Measurements from ENCODE around the gene PUS7. TPM values are rescaled to one million over a fixed set of nuclear protein-coding genes. Genes with fewer than 3 reads are reported as not detected.

PUS7 gene
- total and polyA plus RNA-seq, 2 of the 4 experiments (the other 2 are of a cell fraction) = 11.7 to 17.0 TPM

DNA sequence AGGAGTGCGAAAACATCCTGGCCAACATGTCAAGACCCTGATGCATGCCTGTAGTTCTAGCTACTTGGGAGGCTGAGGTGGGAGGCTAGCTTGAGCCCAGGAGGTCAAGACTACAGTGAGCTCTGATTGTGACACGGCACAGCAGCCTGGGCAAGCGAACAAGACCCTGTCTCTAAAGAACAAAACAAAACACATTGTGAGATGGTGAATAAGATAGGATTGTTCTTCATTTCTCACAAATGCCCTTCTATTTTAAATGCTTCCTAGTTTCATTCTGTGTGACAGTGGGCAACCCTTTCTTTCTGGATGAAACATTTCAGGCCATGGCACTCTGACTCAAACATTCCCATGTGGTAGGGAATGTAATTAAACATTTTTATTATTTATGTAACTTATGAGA, 45.8 kb upstream of the PUS7 start:
- ChIA-PET POLR2A (ENCODE audit: unreplicated experiment) (no interaction called here), CTCF (no interaction called here)
- Histone ChIP-seq H3K27me3 (ENCODE audit: control insufficient read depth, insufficient read depth, low read length) (no peaks in the 10 kb centered on the region), H4K91ac (ENCODE audit: insufficient read depth, low read depth, low read length) (no peak overlapping the region), H3K4me2 (ENCODE audit: low read depth, low read length) (no peak overlapping the region), H3K18ac (ENCODE audit: low read depth, low read length) (no peak overlapping the region), H4K8ac (ENCODE audit: low read depth in 2 of 2, low read length in 2 of 2) (no peak overlapping the region), H2BK20ac (ENCODE audit: low read depth, low read length) (no peak overlapping the region), H3K9me3 (ENCODE audit: control insufficient read depth, insufficient read depth, low read length) (no peaks in the 10 kb centered on the region), H3K27ac (ENCODE audit: insufficient read depth, low read length) (no peak overlapping the region), H3K56ac (ENCODE audit: extremely low read depth, insufficient read depth, low read length) (no peak overlapping the region), H3K14ac (replicated peaks; ENCODE audit: low read depth, low read length) (no peak overlapping the region), H3K79me1 (ENCODE audit: low read depth in 1 of 2, low read length in 2 of 2) (0 out of 4 replicates have a peak, but pooled peaks cover 0 to 6% of the 10 kb centered on the region in 2 experiments), H3K23ac (ENCODE audit: low read depth, low read length) (no peak overlapping the region), H2BK5ac (ENCODE audit: low read depth, low read length, poor library complexity, severe bottlenecking) (no peak overlapping the region), H4K20me1 (ENCODE audit: insufficient read depth, low read length) (0 out of 2 replicates have a peak, but pooled peaks cover 3% of the 10 kb centered on the region), H2AFZ (replicated peaks; ENCODE audit: low read length, poor library complexity) (no peak overlapping the region), H3K4ac (ENCODE audit: low read depth, low read length) (no peak overlapping the region), H3K4me3 (ENCODE audit: insufficient read depth, low read depth, low read length) (no peak overlapping the region), H3K9ac (ENCODE audit: low read depth, low read length) (no peak overlapping the region), H2AK5ac (ENCODE audit: low read depth, low read length) (no peak overlapping the region), H3K36me3 (ENCODE audit: control insufficient read depth, insufficient read depth, low read length) (peaks cover 22% of the 10 kb centered on the region), H3K4me1 (ENCODE audit: control insufficient read depth, insufficient read depth, low read length) (no peaks in the 10 kb centered on the region), H2BK15ac (ENCODE audit: low read depth, low read length) (no peak overlapping the region), H2BK120ac (ENCODE audit: low read depth, low read length) (no peak overlapping the region), H4K5ac (ENCODE audit: low read depth, low read length) (no peak overlapping the region), H3K9me1 (ENCODE audit: insufficient read depth, low read length) (no peaks in the 10 kb centered on the region), H2AK9ac (replicated peaks; ENCODE audit: low read depth, low read length, poor library complexity) (no peak overlapping the region)
- DNase-seq (no peak), ATAC-seq (ENCODE audit: low read depth) (no peak; the same call in 1 of the 2 replicates)
- in situ Hi-C loops (cut with MboI; ENCODE audit: low sequenced_read_pairs) = no loop called here
- dilution Hi-C loops (cut with HindIII; ENCODE audit: low sequenced_read_pairs, unreplicated experiment) = no loop called here
- 80% methylated on average over 1 of the region's 3 CpGs; no CpG with 5 or more reads in 1 of the 2 experiments for WGBS, 2 experiments (ENCODE audit: extremely low coverage in 2 of 2, insufficient read length in 1 of 2)
- TF ChIP-seq MAZ (IDR thresholded peaks at IDR 0.05; ENCODE audit: borderline replicate concordance, low read depth, low read length) = no peak
- no TSS peak for BruUV-seq (replicated peaks)
- intact Hi-C loops (cut with micrococcal nuclease) = no loop called here
